ENCODE data around the gene PKIG.

The PKIG gene

GRCh38 chr20:44658810-44659209 lies 76.4 kb downstream of the PKIG start:
- H2AFZ ChIP-seq (ENCODE audit: low read depth, low read length, severe bottlenecking), result no peak overlapping the region
- H3K27me3 ChIP-seq (ENCODE audit: low read length), result no peaks in the 10 kb centered on the region
- H4K20me1 ChIP-seq (ENCODE audit: low read depth, low read length), result no peaks in the 10 kb centered on the region
- H3K36me3 ChIP-seq (ENCODE audit: low read length), result no peaks in the 10 kb centered on the region
- no peaks in the 10 kb centered on the region for H3K9me3 ChIP-seq (ENCODE audit: insufficient read depth, low read length)
- no peak overlapping the region for H3K27ac ChIP-seq (ENCODE audit: low read depth, low read length)
- no peaks in the 10 kb centered on the region for H3F3A ChIP-seq (ENCODE audit: insufficient read depth)
- TF ChIP-seq EZH2phosphoT487 (conservative IDR thresholded peaks at IDR 0.05; ENCODE audit: low read length) (no peak), CTCF (IDR thresholded peaks at IDR 0.05; ENCODE audit: insufficient read depth, low read length, poor library complexity, severe bottlenecking) (no peak)
- H3K79me2 ChIP-seq (ENCODE audit: insufficient read depth, low read length), result no peaks in the 10 kb centered on the region
- no peak overlapping the region for H3K4me3 ChIP-seq (ENCODE audit: insufficient read depth, low read length, poor library complexity, severe bottlenecking)
- H3K4me2 ChIP-seq (ENCODE audit: low read depth, low read length, poor library complexity, severe bottlenecking), result no peak overlapping the region
- no peak overlapping the region for H3K9ac ChIP-seq (ENCODE audit: low read length)
- no peaks in the 10 kb centered on the region for H3K9me2 ChIP-seq (replicated peaks; ENCODE audit: insufficient read depth, low read length)

- Histone ChIP-seq H3F3A (ENCODE audit: insufficient read depth) (no peaks in the 10 kb centered on the region), H3K4me3 (ENCODE audit: insufficient read depth, low read length, poor library complexity, severe bottlenecking) (no peak overlapping the region), H2AFZ (ENCODE audit: low read depth, low read length, severe bottlenecking) (no peak overlapping the region), H4K20me1 (ENCODE audit: low read depth, low read length) (no peaks in the 10 kb centered on the region), H3K9me2 (replicated peaks; ENCODE audit: insufficient read depth, low read length) (no peaks in the 10 kb centered on the region), H3K9ac (ENCODE audit: low read length) (no peak overlapping the region), H3K4me2 (ENCODE audit: low read depth, low read length, poor library complexity, severe bottlenecking) (no peak overlapping the region), H3K27ac (ENCODE audit: low read depth, low read length) (no peak overlapping the region), H3K79me2 (ENCODE audit: insufficient read depth, low read length) (no peaks in the 10 kb centered on the region), H3K9me3 (ENCODE audit: insufficient read depth, low read length) (no peaks in the 10 kb centered on the region), H3K36me3 (ENCODE audit: low read length) (no peaks in the 10 kb centered on the region), H3K27me3 (ENCODE audit: low read length) (no peaks in the 10 kb centered on the region)
- no peak for TF ChIP-seq EZH2phosphoT487 (conservative IDR thresholded peaks at IDR 0.05; ENCODE audit: low read length)
- no peak for TF ChIP-seq CTCF (IDR thresholded peaks at IDR 0.05; ENCODE audit: insufficient read depth, low read length, poor library complexity, severe bottlenecking)
These were observed 77.6 kb downstream of the PKIG start for GRCh38 chr20:44659931-44660330.

- no peak overlapping the region for H3K27ac ChIP-seq (ENCODE audit: low read depth, low read length)
- no peak overlapping the region for H3K4me3 ChIP-seq (ENCODE audit: insufficient read depth, low read length, poor library complexity, severe bottlenecking)
- H3K27me3 ChIP-seq (ENCODE audit: low read length), result no peaks in the 10 kb centered on the region
- H3K4me2 ChIP-seq (ENCODE audit: low read depth, low read length, poor library complexity, severe bottlenecking), result no peak overlapping the region
- H3K79me2 ChIP-seq (ENCODE audit: insufficient read depth, low read length), result no peaks in the 10 kb centered on the region
- no peak overlapping the region for H3K9ac ChIP-seq (ENCODE audit: low read length)
- H3K36me3 ChIP-seq (ENCODE audit: low read length), result no peaks in the 10 kb centered on the region
- H4K20me1 ChIP-seq (ENCODE audit: low read depth, low read length), result no peaks in the 10 kb centered on the region
- no peaks in the 10 kb centered on the region for H3K9me2 ChIP-seq (replicated peaks; ENCODE audit: insufficient read depth, low read length)
- H2AFZ ChIP-seq (ENCODE audit: low read depth, low read length, severe bottlenecking), result no peak overlapping the region
- no peaks in the 10 kb centered on the region for H3K9me3 ChIP-seq (ENCODE audit: insufficient read depth, low read length)
- TF ChIP-seq EZH2phosphoT487 (conservative IDR thresholded peaks at IDR 0.05; ENCODE audit: low read length) (no peak), CTCF (IDR thresholded peaks at IDR 0.05; ENCODE audit: insufficient read depth, low read length, poor library complexity, severe bottlenecking) (no peak)
- H3F3A ChIP-seq (ENCODE audit: insufficient read depth), result no peaks in the 10 kb centered on the region
These were observed 78.2 kb downstream of the PKIG start for GRCh38 chr20:44660581-44660980.
